T1000 (cell line): ENCODE measurements around the gene SH3TC1.

Experiments used
- DNase-seq: peaks from one replicate; lab custom pipeline; 2025; ENCODE audit warnings: mixed read lengths; lab: John Stamatoyannopoulos, UW

Gene SH3TC1

GRCh38 chr4:8198906-8199593 lies at the start of gene SH3TC1:
SH3TC1 (plus strand) TSS chr4:8199290; CDS start chr4:8205195, 5,905 bp downstream.
- peak; percentile 85 for DNase-seq

GRCh38 chr4:8149664-8150063 lies 49.4 kb upstream of the SH3TC1 start:
- DNase-seq: no peak

GRCh38 chr4:8150152-8151090 lies 48.7 kb upstream of the SH3TC1 start:
- DNase-seq: no peak

GRCh38 chr4:8151165-8151650 lies 47.9 kb upstream of the SH3TC1 start:
- DNase-seq: no peak

- no peak for DNase-seq
Measured at GRCh38 chr4:8152090-8152864, 46.8 kb upstream of the SH3TC1 start.

GRCh38 chr4:8152865-8153257 lies 46.2 kb upstream of the SH3TC1 start:
- no peak for DNase-seq

GRCh38 chr4:8153441-8153840 lies 45.6 kb upstream of the SH3TC1 start:
- no peak for DNase-seq

- DNase-seq: no peak
Measured at GRCh38 chr4:8155048-8155447, 44.0 kb upstream of the SH3TC1 start.

- DNase-seq: no peak
Measured at GRCh38 chr4:8155660-8156421, 43.2 kb upstream of the SH3TC1 start.

GRCh38 chr4:8156617-8157016 lies 42.5 kb upstream of the SH3TC1 start:
- no peak for DNase-seq

- no peak for DNase-seq
Measured at GRCh38 chr4:8157496-8157895, 41.6 kb upstream of the SH3TC1 start.

GRCh38 chr4:8157944-8158709 lies 41.0 kb upstream of the SH3TC1 start:
- no peak for DNase-seq

GRCh38 chr4:8158710-8159536 lies 40.2 kb upstream of the SH3TC1 start, which contains the start of gene ABLIM2:
ABLIM2 (minus strand) TSS chr4:8158813; CDS start chr4:8158689, 124 bp downstream.
- peak; percentile 99 for DNase-seq

GRCh38 chr4:8159537-8160232 lies 39.4 kb upstream of the SH3TC1 start:
- no peak for DNase-seq

GRCh38 chr4:8160233-8160560 lies 38.9 kb upstream of the SH3TC1 start:
- no peak for DNase-seq

GRCh38 chr4:8160572-8160971 lies 38.5 kb upstream of the SH3TC1 start:
- DNase-seq: no peak

GRCh38 chr4:8162625-8163024 lies 36.5 kb upstream of the SH3TC1 start:
- DNase-seq: no peak

GRCh38 chr4:8163026-8163425 lies 36.1 kb upstream of the SH3TC1 start:
- DNase-seq: no peak
